ENCODE data around the gene ARRB1.
"Not testable (repeated sequence)": the region's sequence is repeated elsewhere in the genome, so short reads cannot be mapped to it uniquely, and the experiment has no call there.

Gene ARRB1

GRCh38 chr11:75319035-75319877 is 32.2 kb downstream of the ARRB1 start:
- DNase-seq, result no peak

- DNase-seq, result no peak
Observed at GRCh38 chr11:75317446-75318122, 33.9 kb downstream of the ARRB1 start.

- no peak for DNase-seq
Observed at GRCh38 chr11:75315439-75315805, 36.0 kb downstream of the ARRB1 start.

GRCh38 chr11:75314771-75315438 is 36.6 kb downstream of the ARRB1 start:
- no peak for DNase-seq

- DNase-seq, result no peak
Observed at GRCh38 chr11:75313513-75314272, 37.8 kb downstream of the ARRB1 start.

GRCh38 chr11:75312346-75312745 is 39.1 kb downstream of the ARRB1 start:
- no peak for DNase-seq

GRCh38 chr11:75311858-75312288 is 39.6 kb downstream of the ARRB1 start:
- no peak for DNase-seq

- DNase-seq, result no peak
Observed at GRCh38 chr11:75308986-75309385, 42.5 kb downstream of the ARRB1 start.

GRCh38 chr11:75308116-75308515 is 43.3 kb downstream of the ARRB1 start:
- no peak for DNase-seq

GRCh38 chr11:75307058-75307457 is 44.4 kb downstream of the ARRB1 start:
- no peak for DNase-seq

GRCh38 chr11:75306529-75306928 is 44.9 kb downstream of the ARRB1 start:
- DNase-seq, result no peak

GRCh38 chr11:75305993-75306392 is 45.5 kb downstream of the ARRB1 start:
- no peak for DNase-seq

- DNase-seq, result no peak
Observed at GRCh38 chr11:75305452-75305851, 46.0 kb downstream of the ARRB1 start.

- DNase-seq, result not testable (repeated sequence)
Observed at GRCh38 chr11:75304941-75305340, 46.5 kb downstream of the ARRB1 start.

GRCh38 chr11:75303544-75304224 is 47.8 kb downstream of the ARRB1 start:
- DNase-seq, result no peak

GRCh38 chr11:75302371-75302770 is 49.1 kb downstream of the ARRB1 start:
- DNase-seq, result no peak

GRCh38 chr11:75301601-75302345 is 49.7 kb downstream of the ARRB1 start:
- no peak for DNase-seq

GRCh38 chr11:75301131-75301530 is 50.3 kb downstream of the ARRB1 start:
- DNase-seq, result no peak

- no peak for DNase-seq
Observed at GRCh38 chr11:75298976-75299260, 52.5 kb downstream of the ARRB1 start.

GRCh38 chr11:75298191-75298975 is 53.1 kb downstream of the ARRB1 start:
- DNase-seq, result no peak

GRCh38 chr11:75293903-75294302 is 57.6 kb downstream of the ARRB1 start:
- DNase-seq, result no peak
